Psoas muscle (tissue), 8 donors: ENCODE measurements around the gene ZEB2. TPM values are rescaled to one million over a fixed set of nuclear protein-coding genes. Genes with fewer than 3 reads are reported as not detected.
A peak's percentile ranks its signal among the peaks of the same experiment; 100 is the strongest.

Experiments used
- ATAC-seq, 4 donors: fragments of 200-7000 bp; cut with Tn5 transposase; one replicate each; pipeline ENCODE4 v1.9.1; 2020; ENCODE audit warnings: moderate library complexity in 3 of 4, mild to moderate bottlenecking in 2 of 4
- DNase-seq, 2 donors: peaks; one replicate each; pipeline ENCODE4 v3.0.0-alpha.2; 2020
- H3K27ac ChIP-seq: fragments of 200-600 bp; one replicate; pipeline ENCODE4 v1.8.0; 2022
- H3K27me3 ChIP-seq, 3 donors: fragments of 200-600 bp in 1 of 3; one replicate each; pipeline versions ENCODE4 v1.6.1 to v1.8.0; 2013 to 2022; ENCODE audit warnings: low read length in 2 of 3, mild to moderate bottlenecking in 2 of 3, moderate library complexity in 1 of 3; ENCODE audit not compliant: insufficient read depth in 3 of 3
- H3K36me3 ChIP-seq, 2 donors: fragments of 200-600 bp in 1 of 2; one replicate each; pipeline versions ENCODE4 v1.6.1 to v1.8.0; 2013 to 2022; ENCODE audit warnings: low read depth in 1 of 2, mild to moderate bottlenecking in 1 of 2, moderate library complexity in 1 of 2; ENCODE audit not compliant: insufficient read depth in 1 of 2
- H3K4me1 ChIP-seq: fragments of 200-600 bp; one replicate; pipeline ENCODE4 v1.8.0; 2022
- H3K4me3 ChIP-seq: fragments of 200-600 bp; one replicate; pipeline ENCODE4 v1.8.0; 2022; ENCODE audit warnings: mild to moderate bottlenecking
- H3K9me3 ChIP-seq: fragments of 200-600 bp; one replicate; pipeline ENCODE4 v1.8.0; 2022
- WGBS, 3 donors: extraction: QIAGEN DNeasy Blood & Tissue Kit; methylation state at CpG; one replicate each; pipeline versions ENCODE4 v1.1.6 to v1.1.7; 2013; 5-methylcytosine and 5-hydroxymethylcytosine counted together
- intact Hi-C, 2 donors: fragments of 100-400 bp; cut with DNase I; formaldehyde crosslinking; loops; one replicate each; pipeline versions ENCODE4 v1.11.0 to v1.14.2; 2022
- polyA plus RNA-seq, 3 donors: library from polyadenylated mRNA; stranded (reverse); fragments of 200-250 nt; gene quantifications; one replicate each; pipeline ENCODE4 v1.2.3, GENCODE V29; 2013
- total RNA-seq, 4 donors: library from RNA; stranded (reverse); fragmentation: NEBNext Ultra II Directional in 2 of 4; extraction: Animal tissue kit (Norgen Biotek cat#: 25700) in 2 of 4; gene quantifications; one replicate each; pipeline versions ENCODE4 v1.2.1 to v1.2.4, GENCODE V29; 2021 to 2023
- TF ChIP-seq, protein P1 (sequence below): fragments of 200-600 bp; IDR thresholded peaks from one replicate; pipeline ENCODE4 v1.8.0; 2022; ENCODE audit warnings: antibody characterized with exemption
- donor health status: healthy with polysubstance abuse.
- donor health status: DM: no; HTN: no; CAD: no; lungs with moderate emphysema.
- donor health status: Bipolar disorder and iron deficiency.
- donor health status: healthy.
- donor health status: DM: yes; HTN: yes; CAD: no.
- donor health status: DM: no; HTN: no; CAD: no.
- donor health status: DM: no; HTN: no; CAD: no.
- donor health status: DM: yes; HTN: yes; CAD: no.

ZEB2 gene
- total and polyA plus RNA-seq, 7 donors: 11.6 to 48.7 (median 23.3) TPM

DNA sequence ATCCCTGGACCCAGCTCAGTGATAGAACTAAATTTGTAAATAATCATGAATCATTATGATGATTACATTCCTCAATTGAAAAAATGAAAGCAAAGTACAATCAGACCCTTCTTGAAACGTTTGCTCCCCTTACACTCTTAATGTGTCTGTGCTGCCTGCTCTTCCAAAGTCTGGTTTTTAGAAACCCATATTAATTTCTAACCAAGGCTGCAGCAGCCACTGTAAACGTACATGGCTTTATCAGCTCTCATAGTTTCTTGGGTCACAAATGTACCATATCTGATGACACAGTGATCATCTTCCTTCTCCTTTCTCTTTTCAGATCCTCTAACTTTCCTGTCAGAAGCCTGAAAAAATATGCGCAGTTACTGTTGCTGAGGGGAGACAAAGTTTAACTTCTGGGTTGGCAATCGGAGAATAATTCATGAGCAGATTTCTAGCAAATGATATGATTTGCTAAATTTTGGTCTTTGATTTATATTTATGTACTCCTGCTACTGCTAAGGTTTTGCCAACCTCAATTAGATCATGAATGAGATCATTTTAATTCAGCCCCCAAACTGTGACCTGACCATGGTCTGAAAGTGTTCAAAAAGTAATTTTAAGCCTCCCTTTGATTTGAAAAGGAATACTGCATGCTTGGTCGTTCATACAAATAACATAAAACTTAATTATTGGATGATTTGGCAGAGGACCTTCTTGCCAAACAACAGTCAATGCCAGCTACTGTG is 12.3 kb downstream of the ZEB2 start:
- H3K27ac ChIP-seq: peak overlapping the region; percentile 96
- no peaks in the 10 kb centered on the region for H3K27me3 ChIP-seq
- H3K9me3 ChIP-seq: no peaks in the 10 kb centered on the region
- TF ChIP-seq, protein P1, sequence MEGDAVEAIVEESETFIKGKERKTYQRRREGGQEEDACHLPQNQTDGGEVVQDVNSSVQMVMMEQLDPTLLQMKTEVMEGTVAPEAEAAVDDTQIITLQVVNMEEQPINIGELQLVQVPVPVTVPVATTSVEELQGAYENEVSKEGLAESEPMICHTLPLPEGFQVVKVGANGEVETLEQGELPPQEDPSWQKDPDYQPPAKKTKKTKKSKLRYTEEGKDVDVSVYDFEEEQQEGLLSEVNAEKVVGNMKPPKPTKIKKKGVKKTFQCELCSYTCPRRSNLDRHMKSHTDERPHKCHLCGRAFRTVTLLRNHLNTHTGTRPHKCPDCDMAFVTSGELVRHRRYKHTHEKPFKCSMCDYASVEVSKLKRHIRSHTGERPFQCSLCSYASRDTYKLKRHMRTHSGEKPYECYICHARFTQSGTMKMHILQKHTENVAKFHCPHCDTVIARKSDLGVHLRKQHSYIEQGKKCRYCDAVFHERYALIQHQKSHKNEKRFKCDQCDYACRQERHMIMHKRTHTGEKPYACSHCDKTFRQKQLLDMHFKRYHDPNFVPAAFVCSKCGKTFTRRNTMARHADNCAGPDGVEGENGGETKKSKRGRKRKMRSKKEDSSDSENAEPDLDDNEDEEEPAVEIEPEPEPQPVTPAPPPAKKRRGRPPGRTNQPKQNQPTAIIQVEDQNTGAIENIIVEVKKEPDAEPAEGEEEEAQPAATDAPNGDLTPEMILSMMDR: no peak
- ATAC-seq (no peak), DNase-seq (no peak)
- H3K4me1 ChIP-seq: peaks cover 81% of the 10 kb centered on the region
- peak overlapping the region; percentile 89 for H3K4me3 ChIP-seq
- intact Hi-C loops: loop anchor here (2.0 to 5.0 kb wide), 2 partner anchors 45 to 53 kb away; no protein-coding TSS in a partner anchor
- whole genome bisulfite sequencing, 3 donors: 11 to 31% (median 15%) methylated on average over 5 of the region's 5 CpGs
- H3K36me3 ChIP-seq: no peaks in the 10 kb centered on the region

DNA sequence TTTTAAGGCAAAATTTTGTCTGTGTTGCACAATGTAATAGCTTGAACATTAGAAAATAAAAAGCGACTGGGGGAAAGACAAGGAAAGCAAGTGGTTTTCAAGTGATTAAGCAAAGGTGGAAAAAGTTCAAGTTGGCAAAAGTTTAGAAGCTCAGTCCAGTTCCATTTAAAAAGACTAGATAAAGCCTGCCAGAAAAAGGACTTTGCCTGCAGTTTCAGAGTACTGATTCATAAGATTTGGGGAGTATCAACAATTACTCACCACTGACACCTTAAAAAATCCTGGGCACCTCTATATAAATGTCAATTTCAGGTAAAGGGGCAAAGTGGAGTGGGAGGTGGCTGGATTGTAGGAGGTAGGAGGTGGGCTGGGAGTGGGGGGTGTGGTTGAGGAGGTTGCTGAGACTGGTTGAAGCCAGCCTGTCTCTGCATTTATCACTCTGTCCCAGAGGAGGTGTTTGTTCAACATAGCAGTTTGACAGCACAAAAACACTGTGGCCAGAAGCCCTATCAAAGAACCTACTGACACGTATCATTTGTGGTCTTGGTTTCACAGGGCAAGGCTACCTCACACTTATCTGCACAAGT is 14.6 kb downstream of the ZEB2 start:
- TF ChIP-seq, protein P1: no peak
- H3K27me3 ChIP-seq: no peaks in the 10 kb centered on the region
- H3K4me1 ChIP-seq: peaks cover 65% of the 10 kb centered on the region
- H3K4me3 ChIP-seq: peak overlapping the region; percentile 1
- H3K36me3 ChIP-seq: no peaks in the 10 kb centered on the region
- 27 to 53% (median 33%) methylated on average over 2 of the region's 2 CpGs for WGBS, 3 donors
- intact Hi-C loops: loop anchor here in 1 of 2 donors (5.0 kb wide), 1 partner anchor 43 kb away; no protein-coding TSS in a partner anchor
- DNase-seq (no peak), ATAC-seq (peak in 3 of 4 donors; percentile 4 to 28 (median 20))
- peak overlapping the region; percentile 96 for H3K27ac ChIP-seq
- H3K9me3 ChIP-seq: no peaks in the 10 kb centered on the region

DNA sequence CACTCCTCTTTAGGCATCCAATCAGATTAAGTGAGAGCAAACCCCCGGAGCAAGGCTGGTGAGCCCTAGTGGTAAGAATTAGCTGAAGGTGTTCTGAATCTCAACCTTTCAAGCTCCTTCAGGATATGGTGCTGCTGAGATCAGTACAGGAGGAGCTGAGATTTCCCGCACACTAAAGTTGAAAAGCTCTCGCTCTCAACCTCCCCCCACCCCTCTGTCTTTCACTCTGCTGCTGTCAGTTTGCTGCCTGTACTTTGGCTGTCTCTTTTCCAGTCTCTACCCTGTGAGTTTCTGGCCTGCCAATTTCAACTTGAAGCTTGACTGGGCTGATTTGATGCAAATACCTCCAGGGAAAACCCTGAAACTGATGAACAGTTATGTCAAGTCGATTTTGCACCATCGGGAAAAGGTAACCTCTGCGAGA is 15.7 kb downstream of the ZEB2 start:
- peak in 2 of 4 donors; percentile 38 to 42 for ATAC-seq
- H3K4me3 ChIP-seq: no peak overlapping the region
- 18 to 41% (median 33%) methylated on average over 6 of the region's 6 CpGs for WGBS, 3 donors
- no peaks in the 10 kb centered on the region for H3K9me3 ChIP-seq
- TF ChIP-seq, protein P1: no peak
- peak overlapping the region; percentile 96 for H3K27ac ChIP-seq
- peaks cover 54% of the 10 kb centered on the region for H3K4me1 ChIP-seq
- DNase-seq: no peak
- no peaks in the 10 kb centered on the region for H3K36me3 ChIP-seq
- intact Hi-C loops: no loop called here
- no peaks in the 10 kb centered on the region for H3K27me3 ChIP-seq

DNA sequence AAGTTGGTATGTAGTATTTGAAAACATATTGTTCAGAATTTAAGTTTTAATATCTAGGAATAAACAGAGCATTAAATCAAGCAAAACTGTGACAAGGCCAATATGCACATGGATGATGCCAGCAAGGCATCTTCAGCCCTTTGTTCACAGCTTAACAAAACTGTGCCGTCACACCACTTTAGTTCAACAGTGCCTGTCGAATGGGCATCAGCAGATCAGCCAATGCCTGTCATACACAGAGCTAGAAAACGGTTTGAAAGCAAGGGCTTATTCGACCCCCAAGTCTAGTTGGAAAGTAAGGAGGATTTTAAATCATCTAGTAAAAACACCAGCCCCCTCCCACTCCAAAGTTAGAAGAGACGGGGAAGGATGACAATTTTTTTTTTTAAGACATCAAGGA is 16.7 kb downstream of the ZEB2 start:
- Histone ChIP-seq H3K27ac (peak overlapping the region; percentile 42), H3K9me3 (no peaks in the 10 kb centered on the region), H3K27me3 (no peaks in the 10 kb centered on the region), H3K4me3 (no peak overlapping the region), H3K4me1 (peaks cover 45% of the 10 kb centered on the region), H3K36me3 (no peaks in the 10 kb centered on the region)
- DNase-seq: no peak
- TF ChIP-seq, protein P1: no peak
- WGBS, 3 donors: 47 to 63% (median 47%) methylated on average over 5 of the region's 5 CpGs
- ATAC-seq: no peak
- intact Hi-C loops: no loop called here
